Neural cell (in vitro differentiated cells): ENCODE results near the gene H19. TPM values are rescaled to one million over a fixed set of nuclear protein-coding genes. Genes with fewer than 3 reads are reported as not detected.

Experiments used
- H2AFZ ChIP-seq: fragments of 200-600, 300-800 bp; sonication (generic), shearing (Covaris generic); 2 replicates; pipeline ENCODE4 v1.6.0; 2014; ENCODE audit warnings: low read depth, mild to moderate bottlenecking, antibody characterized with exemption, low read length, moderate library complexity
- H3F3A ChIP-seq: fragments of 200-600 bp; shearing (Covaris generic); 2 replicates; pipeline ENCODE4 v1.6.1; 2016; ENCODE audit warnings: mild to moderate bottlenecking, moderate library complexity, mixed read lengths, antibody characterized with exemption, low read length; ENCODE audit not compliant: insufficient read depth, poor library complexity, severe bottlenecking
- H3K27ac ChIP-seq: fragments of 200-600, 300-800 bp; sonication (generic), shearing (Covaris generic); 2 replicates; pipeline ENCODE4 v1.5.1; 2014; ENCODE audit warnings: mild to moderate bottlenecking, low read length, moderate library complexity
- H3K27me3 ChIP-seq: fragments of 300-800, 200-600 bp; sonication (generic), shearing (Covaris generic); 2 replicates; pipeline ENCODE4 v1.6.0; 2014; ENCODE audit warnings: mild to moderate bottlenecking, low read depth, low read length, moderate library complexity; ENCODE audit not compliant: insufficient read depth
- H3K36me3 ChIP-seq: fragments of 300-800, 200-600 bp; sonication (generic), shearing (Covaris generic); 2 replicates; pipeline ENCODE4 v1.5.1; 2014; ENCODE audit warnings: mild to moderate bottlenecking, antibody characterized with exemption, low read length, moderate library complexity; ENCODE audit not compliant: insufficient read depth
- H3K4me2 ChIP-seq: fragments of 300-800, 200-600 bp; sonication (generic), shearing (Covaris generic); 2 replicates; pipeline ENCODE4 v1.6.0; 2014; ENCODE audit warnings: mild to moderate bottlenecking, low read length
- H3K4me3 ChIP-seq: fragments of 300-800, 200-600 bp; sonication (generic), shearing (Covaris generic); 2 replicates; pipeline ENCODE4 v1.5.1; 2014; ENCODE audit warnings: mild to moderate bottlenecking, low read length, moderate library complexity
- H3K79me2 ChIP-seq: fragments of 200-600 bp; shearing (Covaris generic); replicated peaks from 2 replicates; pipeline ENCODE4 v1.6.0; 2014; ENCODE audit warnings: mild to moderate bottlenecking, low read length, moderate library complexity; ENCODE audit not compliant: insufficient read depth
- H3K9ac ChIP-seq: fragments of 300-800, 200-600 bp; sonication (generic), shearing (Covaris generic); 2 replicates; pipeline ENCODE4 v1.6.1; 2016; ENCODE audit warnings: mild to moderate bottlenecking, low read length, mixed read lengths
- H3K9me2 ChIP-seq: fragments of 200-600 bp; shearing (Covaris generic); 2 replicates; pipeline ENCODE4 v1.6.1; 2016; ENCODE audit warnings: mild to moderate bottlenecking, low read length, mixed read lengths; ENCODE audit not compliant: insufficient read depth
- H3K9me3 ChIP-seq: fragments of 200-600, 300-800 bp; sonication (generic), shearing (Covaris generic); 2 replicates; pipeline ENCODE4 v1.6.1; 2016; ENCODE audit warnings: mild to moderate bottlenecking, mixed run types, low read length, moderate library complexity, mixed read lengths
- H4K20me1 ChIP-seq: fragments of 200-600 bp; shearing (Covaris generic); 2 replicates; pipeline ENCODE4 v1.6.1; 2016; ENCODE audit warnings: mild to moderate bottlenecking, mixed run types; ENCODE audit not compliant: insufficient read depth
- CTCF ChIP-seq: fragments of 450-650 bp; IDR thresholded peaks from 2 replicates; pipeline ENCODE4 v1.5.1; 2014; ENCODE audit warnings: antibody characterized with exemption, mild to moderate bottlenecking, moderate library complexity; ENCODE audit not compliant: poor library complexity, severe bottlenecking
- EP300 ChIP-seq: fragments of 450-650 bp; conservative IDR thresholded peaks from 2 replicates; pipeline ENCODE4 v1.6.1; 2014; ENCODE audit warnings: antibody characterized with exemption, mild to moderate bottlenecking, moderate library complexity; ENCODE audit not compliant: poor library complexity, severe bottlenecking
- EZH2 ChIP-seq: fragments of 200-600, 300-800 bp; shearing (Covaris generic), sonication (generic); IDR thresholded peaks from 2 replicates; pipeline ENCODE4 v1.6.1; 2014; ENCODE audit warnings: antibody characterized with exemption, low read length, borderline replicate concordance, mild to moderate bottlenecking; ENCODE audit not compliant: insufficient read depth, poor library complexity, severe bottlenecking
- MXI1 ChIP-seq: fragments of 450-650 bp; conservative IDR thresholded peaks from 2 replicates; pipeline ENCODE4 v1.6.1; 2014; ENCODE audit warnings: antibody characterized with exemption, mild to moderate bottlenecking; ENCODE audit not compliant: poor library complexity, severe bottlenecking
- POLR2AphosphoS5 ChIP-seq: IDR thresholded peaks from 2 replicates; pipeline ENCODE4 v1.6.1; 2012
- RAD21 ChIP-seq: fragments of 450-650 bp; conservative IDR thresholded peaks from 2 replicates; pipeline ENCODE4 v1.6.1; 2014; ENCODE audit warnings: antibody characterized with exemption, mild to moderate bottlenecking, moderate library complexity
- REST ChIP-seq: IDR thresholded peaks from 2 replicates; pipeline ENCODE4 v1.6.1; 2012; ENCODE audit warnings: borderline replicate concordance
- SMC3 ChIP-seq: fragments of 450-650 bp; conservative IDR thresholded peaks from 2 replicates; pipeline ENCODE4 v1.6.1; 2014; ENCODE audit warnings: antibody characterized with exemption, mild to moderate bottlenecking, moderate library complexity; ENCODE audit not compliant: poor library complexity
- TAF1 ChIP-seq: IDR thresholded peaks from 2 replicates; pipeline ENCODE4 v1.6.1; 2012; ENCODE audit warnings: low read depth
- polyA plus RNA-seq: library from polyadenylated mRNA; depleted of rRNA; stranded (reverse); fragments of >200 nt; gene quantifications from 2 replicates; pipeline ENCODE4 v1.2.3, GENCODE V29; 2014

Gene H19
- polyA plus RNA-seq, 1 donor from 2014 or later = not detected

GRCh38 chr11:1988174-1988573, 9.5 kb downstream of the H19 start:
- Histone ChIP-seq H3F3A (no peaks in the 10 kb centered on the region), H3K9me3 (no peaks in the 10 kb centered on the region), H3K4me3 (no peak overlapping the region), H3K27me3 (no peaks in the 10 kb centered on the region), H3K79me2 (no peaks in the 10 kb centered on the region), H4K20me1 (no peaks in the 10 kb centered on the region), H3K9ac (no peak overlapping the region), H3K27ac (no peak overlapping the region), H3K9me2 (no peaks in the 10 kb centered on the region), H3K36me3 (no peaks in the 10 kb centered on the region), H3K4me2 (no peak overlapping the region), H2AFZ (no peak overlapping the region)
- no peak for TF ChIP-seq SMC3
- TF ChIP-seq CTCF = no peak
- TF ChIP-seq POLR2AphosphoS5 = no peak
- no peak for TF ChIP-seq REST
- no peak for TF ChIP-seq EP300
- no peak for TF ChIP-seq MXI1
- no peak for TF ChIP-seq EZH2
- TF ChIP-seq RAD21 = no peak
- TF ChIP-seq TAF1 = no peak

GRCh38 chr11:1987024-1987423, 10.6 kb downstream of the H19 start:
- TF ChIP-seq SMC3 (no peak), EZH2 (no peak), EP300 (no peak), CTCF (no peak), POLR2AphosphoS5 (no peak), REST (no peak), RAD21 (no peak), MXI1 (no peak), TAF1 (no peak)
- no peaks in the 10 kb centered on the region for H3K27me3 ChIP-seq
- no peaks in the 10 kb centered on the region for H3K79me2 ChIP-seq
- H2AFZ ChIP-seq = no peak overlapping the region
- no peak overlapping the region for H3K27ac ChIP-seq
- no peak overlapping the region for H3K4me3 ChIP-seq
- H3K9ac ChIP-seq = no peak overlapping the region
- no peaks in the 10 kb centered on the region for H3F3A ChIP-seq
- H3K36me3 ChIP-seq = no peaks in the 10 kb centered on the region
- H3K4me2 ChIP-seq = no peak overlapping the region
- no peaks in the 10 kb centered on the region for H4K20me1 ChIP-seq
- no peaks in the 10 kb centered on the region for H3K9me2 ChIP-seq
- H3K9me3 ChIP-seq = no peaks in the 10 kb centered on the region
